Stimulated activated CD4-positive, alpha-beta T cell treated with anti-CD3 and anti-CD28 coated beads, Interleukin-4, amount 100 ng/mL, for 4 hours (primary cell): ENCODE data around the gene ETNK2.
"Not testable (repeated sequence)": the region's sequence is repeated elsewhere in the genome, so short reads cannot be mapped to it uniquely, and the experiment has no call there.

Experiments used
- DNase-seq, 2 experiments: peaks; one replicate each; pipeline ENCODE4 v3.0.0-alpha.2; 2020

Gene ETNK2

GRCh38 chr1:204094313-204094729 lies 57.5 kb downstream of the ETNK2 start:
- no peak for DNase-seq

- DNase-seq: no peak
Observed at GRCh38 chr1:204093781-204094180, 58.1 kb downstream of the ETNK2 start.

- DNase-seq: no peak
Observed at GRCh38 chr1:204093421-204093717, 58.5 kb downstream of the ETNK2 start.

- no peak for DNase-seq
Observed at GRCh38 chr1:204092632-204093420, 59.0 kb downstream of the ETNK2 start.

- no peak for DNase-seq
Observed at GRCh38 chr1:204091787-204092312, 60.0 kb downstream of the ETNK2 start.

- no peak for DNase-seq
Observed at GRCh38 chr1:204091066-204091465, 60.8 kb downstream of the ETNK2 start.

- DNase-seq: not testable (repeated sequence)
Observed at GRCh38 chr1:204090132-204090531, 61.7 kb downstream of the ETNK2 start.

- no peak for DNase-seq
Observed at GRCh38 chr1:204089044-204089751, 62.6 kb downstream of the ETNK2 start.

GRCh38 chr1:204088596-204088995 lies 63.2 kb downstream of the ETNK2 start:
- no peak for DNase-seq

GRCh38 chr1:204087893-204088528 lies 63.8 kb downstream of the ETNK2 start:
- no peak for DNase-seq

- no peak for DNase-seq
Observed at GRCh38 chr1:204087181-204087892, 64.5 kb downstream of the ETNK2 start.

GRCh38 chr1:204085876-204086275 lies 66.0 kb downstream of the ETNK2 start:
- DNase-seq: no peak

- no peak for DNase-seq
Observed at GRCh38 chr1:204084247-204084772, 67.5 kb downstream of the ETNK2 start.

GRCh38 chr1:204083491-204083890 lies 68.4 kb downstream of the ETNK2 start:
- no peak for DNase-seq

- DNase-seq: no peak
Observed at GRCh38 chr1:204081791-204082513, 69.9 kb downstream of the ETNK2 start.

- no peak for DNase-seq
Observed at GRCh38 chr1:204081164-204081790, 70.6 kb downstream of the ETNK2 start.
